OCI-LY1 (cell line): ENCODE data around the gene SH3RF1.

Source experiments
- EZH2 ChIP-seq: fragments of 200-600 bp; sonication (generic), shearing (Covaris generic); IDR thresholded peaks from 2 replicates; pipeline ENCODE4 v1.8.0; 2017; ENCODE audit warnings: borderline replicate concordance, mixed run types, mild to moderate bottlenecking, antibody characterized with exemption, low read length, moderate library complexity, mixed read lengths
- TF ChIP-seq, protein P1 (sequence below): fragments of 200-600 bp; sonication (generic), shearing (Covaris generic); IDR thresholded peaks from 2 replicates; pipeline ENCODE4 v1.5.1; 2017; ENCODE audit warnings: mild to moderate bottlenecking, antibody characterized with exemption, low read length, moderate library complexity, mixed read lengths

DNA sequence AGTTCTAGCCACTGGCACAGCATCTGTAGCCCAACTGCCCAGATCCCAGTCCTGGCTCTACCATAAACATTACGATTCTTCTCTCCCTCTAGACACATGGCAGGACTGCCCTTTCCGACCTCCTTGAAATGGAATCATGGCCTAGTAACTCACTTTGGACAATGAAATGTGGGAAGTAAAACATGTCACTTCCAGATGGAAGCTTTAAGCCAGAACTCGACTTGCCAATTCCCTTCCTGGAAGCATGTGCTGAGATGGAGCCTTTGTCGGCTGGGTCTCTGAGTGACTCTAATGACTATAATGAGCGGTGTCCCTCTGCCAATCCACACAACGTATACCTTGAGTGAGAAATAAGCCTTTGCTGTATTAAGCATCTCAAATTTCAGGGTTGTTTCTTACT, 34.7 kb downstream of the SH3RF1 start:
- TF ChIP-seq, protein P1, sequence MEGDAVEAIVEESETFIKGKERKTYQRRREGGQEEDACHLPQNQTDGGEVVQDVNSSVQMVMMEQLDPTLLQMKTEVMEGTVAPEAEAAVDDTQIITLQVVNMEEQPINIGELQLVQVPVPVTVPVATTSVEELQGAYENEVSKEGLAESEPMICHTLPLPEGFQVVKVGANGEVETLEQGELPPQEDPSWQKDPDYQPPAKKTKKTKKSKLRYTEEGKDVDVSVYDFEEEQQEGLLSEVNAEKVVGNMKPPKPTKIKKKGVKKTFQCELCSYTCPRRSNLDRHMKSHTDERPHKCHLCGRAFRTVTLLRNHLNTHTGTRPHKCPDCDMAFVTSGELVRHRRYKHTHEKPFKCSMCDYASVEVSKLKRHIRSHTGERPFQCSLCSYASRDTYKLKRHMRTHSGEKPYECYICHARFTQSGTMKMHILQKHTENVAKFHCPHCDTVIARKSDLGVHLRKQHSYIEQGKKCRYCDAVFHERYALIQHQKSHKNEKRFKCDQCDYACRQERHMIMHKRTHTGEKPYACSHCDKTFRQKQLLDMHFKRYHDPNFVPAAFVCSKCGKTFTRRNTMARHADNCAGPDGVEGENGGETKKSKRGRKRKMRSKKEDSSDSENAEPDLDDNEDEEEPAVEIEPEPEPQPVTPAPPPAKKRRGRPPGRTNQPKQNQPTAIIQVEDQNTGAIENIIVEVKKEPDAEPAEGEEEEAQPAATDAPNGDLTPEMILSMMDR: no peak
- TF ChIP-seq EZH2: no peak
